WTC11 (cell line): ENCODE data around the gene SLC30A2. TPM values are rescaled to one million over a fixed set of nuclear protein-coding genes. Genes with fewer than 3 reads are reported as not detected.

ENCODE experiments used
- ATAC-seq: fragments of 200-7000 bp; cut with Tn5 transposase; 2 replicates; pipeline ENCODE4 v1.10.0; 2021; ENCODE audit warnings: mild to moderate bottlenecking, moderate library complexity
- CTCF ChIA-PET: fragments of 300-600 bp; sonication (Branson Sonifier 250); formaldehyde crosslinking; loops from one replicate; lab custom pipeline; 2021; ENCODE audit warnings: antibody characterized with exemption; lab: Charles Lee
- POLR2A ChIA-PET: fragments of 350-600 bp; sonication (Branson Sonifier 250); formaldehyde crosslinking; loops from one replicate; lab custom pipeline; 2021; ENCODE audit warnings: antibody characterized with exemption; lab: Charles Lee
- DNase-seq: peaks from one replicate; pipeline ENCODE4 v3.0.0; 2021; ENCODE audit warnings: low spot score
- H3K27ac Mint-ChIP-seq: 2 replicates; pipeline ENCODE4 v1.8.0; 2021; ENCODE audit warnings: mixed read lengths
- H3K27me3 Mint-ChIP-seq: 2 replicates; pipeline ENCODE4 v1.8.0; 2021; ENCODE audit warnings: low read depth, mild to moderate bottlenecking, moderate library complexity, mixed read lengths
- H3K36me3 Mint-ChIP-seq: 2 replicates; pipeline ENCODE4 v1.8.0; 2021; ENCODE audit warnings: mixed read lengths
- H3K4me1 Mint-ChIP-seq: 2 replicates; pipeline ENCODE4 v1.8.0; 2022; ENCODE audit warnings: mixed read lengths
- H3K4me3 Mint-ChIP-seq: 2 replicates; pipeline ENCODE4 v1.8.0; 2021; ENCODE audit warnings: mild to moderate bottlenecking, moderate library complexity, mixed read lengths
- H3K9me3 Mint-ChIP-seq: 2 replicates; pipeline ENCODE4 v1.8.0; 2021; ENCODE audit warnings: mixed read lengths
- ATF1 ChIP-seq: sonication (generic); formaldehyde crosslinking; IDR thresholded peaks from 2 replicates; pipeline ENCODE4 v1.8.1; 2023; ENCODE audit warnings: mild to moderate bottlenecking, moderate library complexity, missing genetic modification reagents
- CREB1 ChIP-seq: sonication (generic); formaldehyde crosslinking; IDR thresholded peaks from 2 replicates; pipeline ENCODE4 v1.8.0; 2023; ENCODE audit warnings: mild to moderate bottlenecking, missing genetic modification reagents
- GRHL2 ChIP-seq: fragments of 250-450 bp; sonication (Bioruptor Pico); IDR thresholded peaks from 2 replicates; pipeline ENCODE4 v1.8.0; 2022; ENCODE audit warnings: mild to moderate bottlenecking, moderate library complexity; ENCODE audit not compliant: insufficient replicate concordance, severe bottlenecking
- GTF2I ChIP-seq: fragments of 250-450 bp; sonication (Bioruptor Pico); conservative IDR thresholded peaks from 2 replicates; pipeline ENCODE4 v1.4.0; 2021; ENCODE audit warnings: mild to moderate bottlenecking
- HMGA2 ChIP-seq: fragments of 250-450 bp; sonication (Bioruptor Pico); IDR thresholded peaks from 2 replicates; pipeline ENCODE4 v1.4.0; 2021; ENCODE audit warnings: mild to moderate bottlenecking, moderate library complexity
- JAZF1 ChIP-seq: fragments of 250-450 bp; sonication (Bioruptor Pico); IDR thresholded peaks from 2 replicates; pipeline ENCODE4 v1.9.0; 2021; ENCODE audit warnings: moderate library complexity, mild to moderate bottlenecking, inconsistent platforms
- NFE2L1 ChIP-seq: sonication (generic); formaldehyde crosslinking; IDR thresholded peaks from 2 replicates; pipeline ENCODE4 v1.8.1; 2023; ENCODE audit warnings: missing genetic modification reagents
- TP53 ChIP-seq: sonication (generic); formaldehyde crosslinking; IDR thresholded peaks from 2 replicates; pipeline ENCODE4 v1.8.1; 2023; ENCODE audit warnings: mild to moderate bottlenecking, missing genetic modification reagents
- ZBTB21 ChIP-seq: sonication (generic); formaldehyde crosslinking; IDR thresholded peaks from 2 replicates; pipeline ENCODE4 v1.8.1; 2023; ENCODE audit warnings: mild to moderate bottlenecking, missing genetic modification reagents, borderline replicate concordance
- ZNF121 ChIP-seq: sonication (generic); formaldehyde crosslinking; IDR thresholded peaks from 2 replicates; pipeline ENCODE4 v1.8.0; 2023; ENCODE audit warnings: missing genetic modification reagents
- ZNF263 ChIP-seq: sonication (generic); formaldehyde crosslinking; IDR thresholded peaks from 2 replicates; pipeline ENCODE4 v1.8.1; 2022; ENCODE audit warnings: low read depth, mild to moderate bottlenecking, moderate library complexity, missing genetic modification reagents
- ZNF396 ChIP-seq: fragments of 250-450 bp; sonication (Bioruptor Pico); IDR thresholded peaks from 2 replicates; pipeline ENCODE4 v1.8.0; 2021; ENCODE audit warnings: mild to moderate bottlenecking, moderate library complexity, borderline replicate concordance
- ZNF423 ChIP-seq: fragments of 250-450 bp; sonication (Bioruptor Pico); IDR thresholded peaks from 2 replicates; pipeline ENCODE4 v2.1.2; 2022; ENCODE audit warnings: mild to moderate bottlenecking, moderate library complexity
- total RNA-seq: library from RNA; stranded (reverse); gene quantifications from 3 replicates; pipeline ENCODE4 v1.2.3, GENCODE V29; 2021
- TF ChIP-seq, protein P1 (sequence below): sonication (generic); formaldehyde crosslinking; IDR thresholded peaks from 2 replicates; pipeline ENCODE4 v1.8.1; 2023; ENCODE audit warnings: mild to moderate bottlenecking, missing genetic modification reagents
- TF ChIP-seq, protein P2 (sequence below): sonication (generic); formaldehyde crosslinking; IDR thresholded peaks from 2 replicates; pipeline ENCODE4 v1.8.1; 2023; ENCODE audit warnings: mild to moderate bottlenecking, missing genetic modification reagents, moderate library complexity
- TF ChIP-seq, protein P3 (sequence below): fragments of 200-600 bp; IDR thresholded peaks from 2 replicates; pipeline ENCODE4 v1.8.0; 2022; ENCODE audit warnings: antibody characterized with exemption
- TF ChIP-seq, protein P4 (sequence below): sonication (generic); formaldehyde crosslinking; IDR thresholded peaks from 2 replicates; pipeline ENCODE4 v1.8.0; 2022; ENCODE audit warnings: mild to moderate bottlenecking, missing genetic modification reagents
- TF ChIP-seq, protein P5 (sequence below): fragments of 250-450 bp; sonication (Bioruptor Pico); IDR thresholded peaks from 2 replicates; pipeline ENCODE4 v1.9.0; 2021; ENCODE audit warnings: mild to moderate bottlenecking
- TF ChIP-seq, protein P6 (sequence below): sonication (generic); formaldehyde crosslinking; IDR thresholded peaks from 2 replicates; pipeline ENCODE4 v1.8.1; 2022; ENCODE audit warnings: low read depth, mild to moderate bottlenecking, moderate library complexity, missing genetic modification reagents, borderline replicate concordance
- TF ChIP-seq, protein P7 (sequence below): sonication (generic); formaldehyde crosslinking; conservative IDR thresholded peaks from 2 replicates; pipeline ENCODE4 v1.8.1; 2022; ENCODE audit warnings: mild to moderate bottlenecking, missing genetic modification reagents

The SLC30A2 gene
- total RNA-seq, 1 experiment from 2014 or later = 0.15 TPM

DNA sequence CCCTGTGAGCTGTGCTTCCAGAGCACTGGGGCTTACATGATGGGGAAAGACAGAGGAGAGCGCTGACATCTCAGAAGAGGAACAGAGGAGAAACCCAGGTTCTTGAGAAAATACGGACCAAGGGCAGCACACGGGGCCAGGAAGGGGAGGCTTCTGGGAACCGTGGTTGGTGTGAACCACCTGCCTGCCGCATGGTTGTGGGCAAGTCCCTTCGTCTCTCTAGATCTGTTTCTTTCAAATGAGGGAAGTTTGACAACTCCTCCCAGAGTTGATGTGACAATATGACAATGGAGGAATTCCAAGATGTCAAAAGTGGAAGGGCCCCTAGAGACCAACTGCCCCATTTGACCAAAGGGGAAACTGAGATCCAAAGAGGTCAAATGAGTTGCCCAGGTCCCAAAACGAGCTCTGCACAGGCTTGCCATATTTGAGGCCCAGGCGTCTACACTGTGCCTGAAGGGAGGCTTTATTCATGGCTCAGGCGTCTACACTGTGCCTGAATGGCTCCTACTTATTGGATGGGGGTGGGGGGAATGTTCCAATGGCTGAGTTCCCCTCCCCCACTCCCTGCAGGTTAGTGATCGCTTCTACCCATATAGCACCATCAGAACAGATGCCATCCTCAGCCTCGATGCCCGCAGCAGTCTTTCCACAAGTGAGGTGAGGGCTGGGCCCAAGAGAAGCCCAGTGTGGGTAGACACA, 13.1 kb downstream of the SLC30A2 start:
- Mint-ChIP-seq H3K27ac (no peak overlapping the region), H3K4me1 (peaks cover 10% of the 10 kb centered on the region), H3K4me3 (no peak overlapping the region), H3K27me3 (peaks cover 54% of the 10 kb centered on the region), H3K9me3 (no peaks in the 10 kb centered on the region), H3K36me3 (no peaks in the 10 kb centered on the region)
- ATAC-seq (no peak), DNase-seq (no peak)
- ChIA-PET CTCF (interaction anchor here (1.0 kb wide), 1 partner anchor 112 kb away, joined by 3 read pairs; no protein-coding TSS in a partner anchor), POLR2A (no interaction called here)
- TF ChIP-seq ZNF396 (CRISPR knock-in tag) = no peak
- no peak for TF ChIP-seq GTF2I (CRISPR knock-in tag)
- TF ChIP-seq, protein P1, sequence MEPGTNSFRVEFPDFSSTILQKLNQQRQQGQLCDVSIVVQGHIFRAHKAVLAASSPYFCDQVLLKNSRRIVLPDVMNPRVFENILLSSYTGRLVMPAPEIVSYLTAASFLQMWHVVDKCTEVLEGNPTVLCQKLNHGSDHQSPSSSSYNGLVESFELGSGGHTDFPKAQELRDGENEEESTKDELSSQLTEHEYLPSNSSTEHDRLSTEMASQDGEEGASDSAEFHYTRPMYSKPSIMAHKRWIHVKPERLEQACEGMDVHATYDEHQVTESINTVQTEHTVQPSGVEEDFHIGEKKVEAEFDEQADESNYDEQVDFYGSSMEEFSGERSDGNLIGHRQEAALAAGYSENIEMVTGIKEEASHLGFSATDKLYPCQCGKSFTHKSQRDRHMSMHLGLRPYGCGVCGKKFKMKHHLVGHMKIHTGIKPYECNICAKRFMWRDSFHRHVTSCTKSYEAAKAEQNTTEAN = no peak
- TF ChIP-seq, protein P2, sequence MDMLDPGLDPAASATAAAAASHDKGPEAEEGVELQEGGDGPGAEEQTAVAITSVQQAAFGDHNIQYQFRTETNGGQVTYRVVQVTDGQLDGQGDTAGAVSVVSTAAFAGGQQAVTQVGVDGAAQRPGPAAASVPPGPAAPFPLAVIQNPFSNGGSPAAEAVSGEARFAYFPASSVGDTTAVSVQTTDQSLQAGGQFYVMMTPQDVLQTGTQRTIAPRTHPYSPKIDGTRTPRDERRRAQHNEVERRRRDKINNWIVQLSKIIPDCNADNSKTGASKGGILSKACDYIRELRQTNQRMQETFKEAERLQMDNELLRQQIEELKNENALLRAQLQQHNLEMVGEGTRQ (CRISPR knock-in tag) = no peak
- TF ChIP-seq, protein P3, sequence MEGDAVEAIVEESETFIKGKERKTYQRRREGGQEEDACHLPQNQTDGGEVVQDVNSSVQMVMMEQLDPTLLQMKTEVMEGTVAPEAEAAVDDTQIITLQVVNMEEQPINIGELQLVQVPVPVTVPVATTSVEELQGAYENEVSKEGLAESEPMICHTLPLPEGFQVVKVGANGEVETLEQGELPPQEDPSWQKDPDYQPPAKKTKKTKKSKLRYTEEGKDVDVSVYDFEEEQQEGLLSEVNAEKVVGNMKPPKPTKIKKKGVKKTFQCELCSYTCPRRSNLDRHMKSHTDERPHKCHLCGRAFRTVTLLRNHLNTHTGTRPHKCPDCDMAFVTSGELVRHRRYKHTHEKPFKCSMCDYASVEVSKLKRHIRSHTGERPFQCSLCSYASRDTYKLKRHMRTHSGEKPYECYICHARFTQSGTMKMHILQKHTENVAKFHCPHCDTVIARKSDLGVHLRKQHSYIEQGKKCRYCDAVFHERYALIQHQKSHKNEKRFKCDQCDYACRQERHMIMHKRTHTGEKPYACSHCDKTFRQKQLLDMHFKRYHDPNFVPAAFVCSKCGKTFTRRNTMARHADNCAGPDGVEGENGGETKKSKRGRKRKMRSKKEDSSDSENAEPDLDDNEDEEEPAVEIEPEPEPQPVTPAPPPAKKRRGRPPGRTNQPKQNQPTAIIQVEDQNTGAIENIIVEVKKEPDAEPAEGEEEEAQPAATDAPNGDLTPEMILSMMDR = no peak
- TF ChIP-seq ZNF121 = no peak

DNA sequence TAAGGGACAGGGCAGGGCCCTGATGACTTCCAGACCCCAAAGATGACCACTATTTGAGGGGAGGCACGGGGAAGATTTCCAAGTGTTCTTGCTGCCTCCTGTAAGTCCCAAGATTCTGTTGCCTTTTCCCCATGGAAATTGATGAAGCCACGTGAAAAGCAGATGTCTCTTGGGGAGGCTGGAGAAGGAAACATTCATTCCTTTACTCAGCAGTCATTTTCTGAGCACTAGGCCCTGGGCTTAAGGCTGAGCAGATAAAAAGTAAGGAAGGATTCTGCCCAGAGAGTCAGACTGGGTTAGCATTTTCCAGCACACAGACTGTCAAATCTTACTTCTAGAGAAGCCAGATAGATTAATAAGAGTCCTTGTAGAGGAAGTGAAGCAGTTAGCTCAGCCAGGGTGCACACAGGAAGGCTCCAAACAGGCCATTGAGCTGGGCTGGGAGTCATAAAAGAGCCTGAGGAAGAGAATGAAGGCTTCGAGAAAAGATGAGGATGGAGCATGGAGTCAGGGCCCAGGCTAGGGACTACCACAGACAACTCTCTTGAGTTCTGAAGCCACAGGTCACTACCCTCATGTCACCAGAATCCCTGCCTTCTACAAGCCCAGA, 14.2 kb downstream of the SLC30A2 start:
- H3K36me3 Mint-ChIP-seq = no peaks in the 10 kb centered on the region
- POLR2A ChIA-PET = no interaction called here
- peaks cover 48% of the 10 kb centered on the region for H3K27me3 Mint-ChIP-seq
- peaks cover 10% of the 10 kb centered on the region for H3K4me1 Mint-ChIP-seq
- TF ChIP-seq TP53 (CRISPR knock-in tag) (no peak), HMGA2 (CRISPR knock-in tag) (no peak), NFE2L1 (CRISPR knock-in tag) (no peak), ZNF423 (CRISPR knock-in tag) (no peak)
- TF ChIP-seq, protein P4, sequence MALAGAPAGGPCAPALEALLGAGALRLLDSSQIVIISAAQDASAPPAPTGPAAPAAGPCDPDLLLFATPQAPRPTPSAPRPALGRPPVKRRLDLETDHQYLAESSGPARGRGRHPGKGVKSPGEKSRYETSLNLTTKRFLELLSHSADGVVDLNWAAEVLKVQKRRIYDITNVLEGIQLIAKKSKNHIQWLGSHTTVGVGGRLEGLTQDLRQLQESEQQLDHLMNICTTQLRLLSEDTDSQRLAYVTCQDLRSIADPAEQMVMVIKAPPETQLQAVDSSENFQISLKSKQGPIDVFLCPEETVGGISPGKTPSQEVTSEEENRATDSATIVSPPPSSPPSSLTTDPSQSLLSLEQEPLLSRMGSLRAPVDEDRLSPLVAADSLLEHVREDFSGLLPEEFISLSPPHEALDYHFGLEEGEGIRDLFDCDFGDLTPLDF (CRISPR knock-in tag) = no peak
- TF ChIP-seq, protein P5, sequence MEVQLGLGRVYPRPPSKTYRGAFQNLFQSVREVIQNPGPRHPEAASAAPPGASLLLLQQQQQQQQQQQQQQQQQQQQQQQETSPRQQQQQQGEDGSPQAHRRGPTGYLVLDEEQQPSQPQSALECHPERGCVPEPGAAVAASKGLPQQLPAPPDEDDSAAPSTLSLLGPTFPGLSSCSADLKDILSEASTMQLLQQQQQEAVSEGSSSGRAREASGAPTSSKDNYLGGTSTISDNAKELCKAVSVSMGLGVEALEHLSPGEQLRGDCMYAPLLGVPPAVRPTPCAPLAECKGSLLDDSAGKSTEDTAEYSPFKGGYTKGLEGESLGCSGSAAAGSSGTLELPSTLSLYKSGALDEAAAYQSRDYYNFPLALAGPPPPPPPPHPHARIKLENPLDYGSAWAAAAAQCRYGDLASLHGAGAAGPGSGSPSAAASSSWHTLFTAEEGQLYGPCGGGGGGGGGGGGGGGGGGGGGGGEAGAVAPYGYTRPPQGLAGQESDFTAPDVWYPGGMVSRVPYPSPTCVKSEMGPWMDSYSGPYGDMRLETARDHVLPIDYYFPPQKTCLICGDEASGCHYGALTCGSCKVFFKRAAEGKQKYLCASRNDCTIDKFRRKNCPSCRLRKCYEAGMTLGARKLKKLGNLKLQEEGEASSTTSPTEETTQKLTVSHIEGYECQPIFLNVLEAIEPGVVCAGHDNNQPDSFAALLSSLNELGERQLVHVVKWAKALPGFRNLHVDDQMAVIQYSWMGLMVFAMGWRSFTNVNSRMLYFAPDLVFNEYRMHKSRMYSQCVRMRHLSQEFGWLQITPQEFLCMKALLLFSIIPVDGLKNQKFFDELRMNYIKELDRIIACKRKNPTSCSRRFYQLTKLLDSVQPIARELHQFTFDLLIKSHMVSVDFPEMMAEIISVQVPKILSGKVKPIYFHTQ = no peak
- DNase-seq (no peak), ATAC-seq (no peak)
- H3K9me3 Mint-ChIP-seq = no peaks in the 10 kb centered on the region
- H3K4me3 Mint-ChIP-seq = no peak overlapping the region
- H3K27ac Mint-ChIP-seq = no peak overlapping the region
- CTCF ChIA-PET = interaction anchor here (2.0 kb wide), 1 partner anchor 14 kb away, joined by 11 read pairs; no protein-coding TSS in a partner anchor

DNA sequence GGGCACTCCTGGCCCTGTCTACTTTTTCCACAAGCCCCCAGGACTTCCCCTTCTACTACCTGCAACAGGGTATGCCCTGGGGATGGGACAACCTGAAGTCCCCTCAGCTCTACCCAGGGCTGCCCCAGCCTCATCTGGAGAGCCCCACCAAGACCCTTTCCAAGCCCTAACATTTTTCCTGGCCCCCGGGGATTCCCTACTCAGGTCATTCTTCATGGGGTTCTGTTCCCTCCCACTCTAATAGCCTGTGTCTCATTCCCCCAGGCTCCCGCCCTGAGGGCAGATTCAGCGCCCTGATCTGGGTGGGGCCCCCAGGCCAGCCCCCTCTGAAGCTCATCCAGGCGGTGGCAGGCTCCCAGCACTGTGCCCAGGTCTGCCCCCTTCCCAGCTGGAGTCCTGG, 14.7 kb downstream of the SLC30A2 start:
- POLR2A ChIA-PET = no interaction called here
- Mint-ChIP-seq H3K36me3 (no peaks in the 10 kb centered on the region), H3K4me1 (peaks cover 10% of the 10 kb centered on the region), H3K27me3 (peaks cover 43% of the 10 kb centered on the region), H3K27ac (no peak overlapping the region)
- ATAC-seq (no peak), DNase-seq (no peak)
- TF ChIP-seq ZNF263 (CRISPR knock-in tag) (no peak), CREB1 (no peak), ZBTB21 (no peak), ATF1 (CRISPR knock-in tag) (no peak), TP53 (CRISPR knock-in tag) (no peak), GRHL2 (CRISPR knock-in tag) (no peak), JAZF1 (CRISPR knock-in tag) (no peak)
- TF ChIP-seq, protein P6, sequence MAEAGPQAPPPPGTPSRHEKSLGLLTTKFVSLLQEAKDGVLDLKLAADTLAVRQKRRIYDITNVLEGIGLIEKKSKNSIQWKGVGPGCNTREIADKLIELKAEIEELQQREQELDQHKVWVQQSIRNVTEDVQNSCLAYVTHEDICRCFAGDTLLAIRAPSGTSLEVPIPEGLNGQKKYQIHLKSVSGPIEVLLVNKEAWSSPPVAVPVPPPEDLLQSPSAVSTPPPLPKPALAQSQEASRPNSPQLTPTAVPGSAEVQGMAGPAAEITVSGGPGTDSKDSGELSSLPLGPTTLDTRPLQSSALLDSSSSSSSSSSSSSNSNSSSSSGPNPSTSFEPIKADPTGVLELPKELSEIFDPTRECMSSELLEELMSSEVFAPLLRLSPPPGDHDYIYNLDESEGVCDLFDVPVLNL (CRISPR knock-in tag) = no peak
- TF ChIP-seq, protein P7, sequence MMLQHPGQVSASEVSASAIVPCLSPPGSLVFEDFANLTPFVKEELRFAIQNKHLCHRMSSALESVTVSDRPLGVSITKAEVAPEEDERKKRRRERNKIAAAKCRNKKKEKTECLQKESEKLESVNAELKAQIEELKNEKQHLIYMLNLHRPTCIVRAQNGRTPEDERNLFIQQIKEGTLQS (CRISPR knock-in tag) = no peak
- TF ChIP-seq, all 79 proteins: peak for 0
- Mint-ChIP-seq H3K9me3 (no peaks in the 10 kb centered on the region), H3K4me3 (no peak overlapping the region)
- CTCF ChIA-PET = interaction anchor here (2.0 kb wide), 1 partner anchor 14 kb away, joined by 11 read pairs; no protein-coding TSS in a partner anchor
